ENCODE results near the gene TMEM30A. TPM values are rescaled to one million over a fixed set of nuclear protein-coding genes. Genes with fewer than 3 reads are reported as not detected.

TMEM30A gene
- total RNA-seq, 1 donor from 2014 or later = 112 TPM

DNA sequence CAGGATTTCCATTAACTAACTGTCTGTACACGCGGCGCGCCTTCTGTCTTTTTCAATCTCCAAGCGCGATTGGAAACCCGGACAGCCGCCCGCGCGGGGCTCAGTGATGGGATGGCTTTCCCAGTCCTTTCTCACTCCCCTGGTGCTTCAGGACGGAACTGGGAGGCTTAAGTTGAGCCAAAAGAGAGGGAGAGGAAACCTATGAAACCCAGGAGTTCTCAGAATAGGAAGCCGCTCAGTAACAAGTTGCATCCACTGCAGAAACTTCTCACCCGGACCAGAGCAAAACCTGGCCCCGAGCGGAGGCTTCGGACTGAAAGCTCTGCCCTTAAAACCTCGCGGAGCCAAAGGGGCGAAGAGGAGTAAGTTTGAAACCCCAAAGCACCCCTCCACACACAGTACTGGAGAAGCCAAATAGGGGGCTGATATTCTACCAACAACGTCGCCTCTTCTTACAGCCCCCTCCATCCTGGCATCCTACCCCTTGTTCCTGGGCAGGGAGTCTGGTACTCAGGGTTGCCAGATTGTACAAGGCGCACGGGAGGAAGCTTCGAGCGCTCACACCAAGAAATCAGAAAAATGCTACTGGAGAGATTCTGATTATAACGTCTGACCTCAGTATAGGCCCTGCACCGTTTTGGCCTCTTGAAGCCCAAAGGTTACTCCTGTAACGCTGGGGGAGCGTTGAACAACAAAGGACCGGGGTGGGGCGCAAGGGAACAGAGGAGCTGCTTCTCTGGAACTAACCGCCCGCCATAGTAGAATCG, 77.8 kb downstream of the TMEM30A start:
- TF ChIP-seq, protein P1, sequence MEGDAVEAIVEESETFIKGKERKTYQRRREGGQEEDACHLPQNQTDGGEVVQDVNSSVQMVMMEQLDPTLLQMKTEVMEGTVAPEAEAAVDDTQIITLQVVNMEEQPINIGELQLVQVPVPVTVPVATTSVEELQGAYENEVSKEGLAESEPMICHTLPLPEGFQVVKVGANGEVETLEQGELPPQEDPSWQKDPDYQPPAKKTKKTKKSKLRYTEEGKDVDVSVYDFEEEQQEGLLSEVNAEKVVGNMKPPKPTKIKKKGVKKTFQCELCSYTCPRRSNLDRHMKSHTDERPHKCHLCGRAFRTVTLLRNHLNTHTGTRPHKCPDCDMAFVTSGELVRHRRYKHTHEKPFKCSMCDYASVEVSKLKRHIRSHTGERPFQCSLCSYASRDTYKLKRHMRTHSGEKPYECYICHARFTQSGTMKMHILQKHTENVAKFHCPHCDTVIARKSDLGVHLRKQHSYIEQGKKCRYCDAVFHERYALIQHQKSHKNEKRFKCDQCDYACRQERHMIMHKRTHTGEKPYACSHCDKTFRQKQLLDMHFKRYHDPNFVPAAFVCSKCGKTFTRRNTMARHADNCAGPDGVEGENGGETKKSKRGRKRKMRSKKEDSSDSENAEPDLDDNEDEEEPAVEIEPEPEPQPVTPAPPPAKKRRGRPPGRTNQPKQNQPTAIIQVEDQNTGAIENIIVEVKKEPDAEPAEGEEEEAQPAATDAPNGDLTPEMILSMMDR (IDR thresholded peaks at IDR 0.05) = no peak
- Mint-ChIP-seq H3K27me3 (ENCODE audit: unreplicated experiment) (no peaks in the 10 kb centered on the region), H3K4me3 (ENCODE audit: unreplicated experiment) (peak overlapping the region; percentile 100), H3K9me3 (ENCODE audit: unreplicated experiment) (no peaks in the 10 kb centered on the region), H3K36me3 (ENCODE audit: unreplicated experiment) (peaks cover 10% of the 10 kb centered on the region), H3K4me1 (ENCODE audit: unreplicated experiment) (peaks cover 56% of the 10 kb centered on the region), H3K27ac (ENCODE audit: unreplicated experiment) (peak overlapping the region; percentile 98)
- no peak for DNase-seq (ENCODE audit: extremely low spot score, unreplicated experiment)

DNA sequence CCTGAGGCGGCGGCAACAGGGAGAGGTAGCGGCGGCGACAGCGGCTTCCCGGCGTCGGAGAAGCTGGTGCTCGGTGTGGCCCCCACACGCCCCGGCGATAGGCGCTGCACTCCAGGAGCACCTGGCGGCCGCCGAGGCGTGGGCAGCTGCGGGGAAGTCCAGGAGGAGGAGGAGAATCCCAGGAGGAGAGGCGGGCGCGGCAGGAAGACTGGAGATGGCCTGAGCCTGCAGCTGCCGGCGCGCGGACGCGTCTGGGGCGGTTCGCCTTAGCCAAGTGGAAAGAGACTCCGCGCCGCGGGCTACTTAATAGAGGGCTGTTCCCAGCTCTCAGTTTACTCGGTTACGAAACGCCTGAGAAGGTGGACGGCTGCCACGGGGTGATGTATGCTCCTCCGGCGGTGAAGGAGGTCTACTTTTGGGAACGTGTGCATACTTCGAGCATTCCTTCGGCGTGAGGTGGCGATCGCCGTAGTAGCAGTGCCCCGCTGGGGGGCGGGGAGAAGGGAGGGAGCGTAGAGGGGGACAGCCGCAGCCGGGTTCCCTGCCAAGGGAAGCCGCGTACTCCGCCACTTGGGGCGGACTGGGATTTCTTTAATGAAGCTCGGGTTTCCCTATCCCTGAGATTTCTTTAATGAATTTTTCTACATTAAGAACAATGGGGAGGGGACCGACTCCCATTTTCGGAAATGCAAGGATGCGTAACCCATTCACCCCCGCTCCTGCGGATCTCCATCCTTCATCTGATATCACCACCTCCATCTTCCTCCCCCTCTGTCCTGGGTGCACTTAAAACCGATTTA, 78.6 kb downstream of the TMEM30A start, which contains the start of gene COL12A1:
Gene COL12A1 (minus strand): TSS at position 278 of the 800 bp plus-strand sequence. CDS start 3,261 bp downstream, outside the sequence.
- no peaks in the 10 kb centered on the region for H3K27me3 Mint-ChIP-seq (ENCODE audit: unreplicated experiment)
- TF ChIP-seq, protein P1 (IDR thresholded peaks at IDR 0.05) = peak; percentile 29
- peak within 1 kb of the TSS; percentile 100 for H3K4me3 Mint-ChIP-seq (ENCODE audit: unreplicated experiment)
- peaks cover 18% of the 10 kb centered on the region for H3K36me3 Mint-ChIP-seq (ENCODE audit: unreplicated experiment)
- no peaks in the 10 kb centered on the region for H3K9me3 Mint-ChIP-seq (ENCODE audit: unreplicated experiment)
- peak; percentile 97 for DNase-seq (ENCODE audit: extremely low spot score, unreplicated experiment)
- peaks cover 57% of the 10 kb centered on the region for H3K4me1 Mint-ChIP-seq (ENCODE audit: unreplicated experiment)
- peak within 1 kb of the TSS; percentile 98 for H3K27ac Mint-ChIP-seq (ENCODE audit: unreplicated experiment)

DNA sequence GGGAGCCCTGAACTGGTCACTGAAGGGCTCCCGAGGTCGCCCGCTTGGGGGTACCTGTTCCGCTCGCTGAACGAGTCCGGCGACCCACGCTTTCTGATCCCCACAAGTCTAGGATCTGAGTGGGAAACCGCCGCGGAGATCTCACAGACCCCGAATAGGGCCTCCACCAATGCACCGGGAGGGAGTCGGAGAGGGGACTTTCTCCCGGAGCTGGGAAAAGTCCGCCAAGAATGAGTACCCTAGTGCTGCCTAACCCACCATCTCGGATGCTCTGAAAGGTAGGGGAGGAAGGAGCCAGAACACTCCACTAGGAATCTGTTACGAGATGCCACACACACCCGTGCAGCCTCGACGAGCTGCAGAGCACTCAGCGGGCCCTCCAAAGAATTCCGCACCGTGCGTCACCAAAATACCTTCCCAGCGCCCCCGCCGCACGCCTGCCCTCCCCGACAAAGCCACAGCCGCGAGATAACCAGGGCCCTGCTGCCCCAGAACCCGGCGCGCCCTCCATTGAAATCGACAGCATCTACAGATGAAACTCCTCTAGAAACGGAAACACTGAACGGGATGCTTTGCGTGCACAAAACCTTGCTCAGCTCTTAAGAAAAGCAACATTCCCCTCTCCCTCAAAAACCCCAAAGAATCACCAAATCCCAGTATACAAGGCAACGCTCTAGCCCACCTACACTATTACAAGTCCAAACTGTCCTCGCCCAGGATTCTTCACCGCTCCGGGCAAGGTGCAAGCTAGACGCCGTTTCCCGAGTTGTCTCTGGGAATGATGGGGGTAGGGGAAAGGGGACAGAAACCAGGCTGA, 79.4 kb downstream of the TMEM30A start:
- Mint-ChIP-seq H3K27me3 (ENCODE audit: unreplicated experiment) (no peaks in the 10 kb centered on the region), H3K4me3 (ENCODE audit: unreplicated experiment) (peak overlapping the region; percentile 100), H3K27ac (ENCODE audit: unreplicated experiment) (peak overlapping the region; percentile 98), H3K4me1 (ENCODE audit: unreplicated experiment) (peaks cover 56% of the 10 kb centered on the region), H3K9me3 (ENCODE audit: unreplicated experiment) (no peaks in the 10 kb centered on the region), H3K36me3 (ENCODE audit: unreplicated experiment) (peaks cover 19% of the 10 kb centered on the region)
- TF ChIP-seq, protein P1 (IDR thresholded peaks at IDR 0.05) = no peak
- DNase-seq (ENCODE audit: extremely low spot score, unreplicated experiment) = no peak

DNA sequence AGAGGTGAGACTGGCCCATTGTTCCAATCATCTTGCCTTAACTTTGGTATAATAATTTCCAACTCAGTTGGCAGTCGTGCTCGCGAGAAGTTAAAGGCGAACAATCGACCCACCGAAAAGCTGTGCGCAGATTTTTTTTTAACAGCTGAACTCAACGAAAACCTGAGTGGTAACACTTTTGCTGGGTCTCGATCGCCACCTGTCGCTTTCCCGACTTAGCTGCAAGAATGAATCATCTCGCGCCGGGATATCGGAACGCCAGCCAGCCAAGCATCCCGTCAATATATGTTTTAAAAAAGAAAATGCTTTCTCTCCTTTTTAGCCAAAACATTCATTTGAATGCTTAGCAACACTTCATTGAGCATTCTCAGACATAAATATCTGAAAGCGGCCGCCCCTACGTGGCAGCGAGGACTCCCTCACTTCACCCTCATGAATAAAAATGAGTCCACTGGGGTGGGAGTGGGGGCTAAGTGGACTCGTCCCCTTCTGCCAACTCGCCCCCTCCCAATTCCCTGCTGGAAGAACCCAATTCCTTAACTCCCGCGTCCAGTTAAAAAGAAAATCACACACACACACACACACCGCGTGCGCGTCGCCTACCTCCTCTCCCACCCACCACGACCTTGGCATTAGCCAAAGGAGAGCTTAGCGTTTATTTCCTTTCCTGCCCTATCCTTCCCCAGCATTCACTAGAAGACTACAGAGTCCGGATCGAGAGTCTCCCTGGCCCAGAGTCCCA, 80.2 kb downstream of the TMEM30A start:
- Mint-ChIP-seq H3K36me3 (ENCODE audit: unreplicated experiment) (peaks cover 25% of the 10 kb centered on the region), H3K9me3 (ENCODE audit: unreplicated experiment) (no peaks in the 10 kb centered on the region), H3K27me3 (ENCODE audit: unreplicated experiment) (no peaks in the 10 kb centered on the region), H3K4me1 (ENCODE audit: unreplicated experiment) (peaks cover 62% of the 10 kb centered on the region), H3K4me3 (ENCODE audit: unreplicated experiment) (peak overlapping the region; percentile 100), H3K27ac (ENCODE audit: unreplicated experiment) (peak overlapping the region; percentile 98)
- TF ChIP-seq, protein P1 (IDR thresholded peaks at IDR 0.05) = peak; percentile 85
- peak; percentile 94 for DNase-seq (ENCODE audit: extremely low spot score, unreplicated experiment)

Data from osteocyte (in vitro differentiated cells).